Stimulated activated CD4-positive, alpha-beta T cell treated with anti-CD3 and anti-CD28 coated beads, TNF-alpha, amount 100 ng/mL, for 1 hour (primary cell): ENCODE measurements around the gene MLXIPL.
"Not testable (repeated sequence)": the region's sequence is repeated elsewhere in the genome, so short reads cannot be mapped to it uniquely, and the experiment has no call there.

Experiments
- DNase-seq, 3 donors: peaks; one replicate each; pipeline ENCODE4 v3.0.0-alpha.2; 2020; ENCODE audit warnings: low read depth in 3 of 3, low spot score in 1 of 3

Gene MLXIPL

DNA sequence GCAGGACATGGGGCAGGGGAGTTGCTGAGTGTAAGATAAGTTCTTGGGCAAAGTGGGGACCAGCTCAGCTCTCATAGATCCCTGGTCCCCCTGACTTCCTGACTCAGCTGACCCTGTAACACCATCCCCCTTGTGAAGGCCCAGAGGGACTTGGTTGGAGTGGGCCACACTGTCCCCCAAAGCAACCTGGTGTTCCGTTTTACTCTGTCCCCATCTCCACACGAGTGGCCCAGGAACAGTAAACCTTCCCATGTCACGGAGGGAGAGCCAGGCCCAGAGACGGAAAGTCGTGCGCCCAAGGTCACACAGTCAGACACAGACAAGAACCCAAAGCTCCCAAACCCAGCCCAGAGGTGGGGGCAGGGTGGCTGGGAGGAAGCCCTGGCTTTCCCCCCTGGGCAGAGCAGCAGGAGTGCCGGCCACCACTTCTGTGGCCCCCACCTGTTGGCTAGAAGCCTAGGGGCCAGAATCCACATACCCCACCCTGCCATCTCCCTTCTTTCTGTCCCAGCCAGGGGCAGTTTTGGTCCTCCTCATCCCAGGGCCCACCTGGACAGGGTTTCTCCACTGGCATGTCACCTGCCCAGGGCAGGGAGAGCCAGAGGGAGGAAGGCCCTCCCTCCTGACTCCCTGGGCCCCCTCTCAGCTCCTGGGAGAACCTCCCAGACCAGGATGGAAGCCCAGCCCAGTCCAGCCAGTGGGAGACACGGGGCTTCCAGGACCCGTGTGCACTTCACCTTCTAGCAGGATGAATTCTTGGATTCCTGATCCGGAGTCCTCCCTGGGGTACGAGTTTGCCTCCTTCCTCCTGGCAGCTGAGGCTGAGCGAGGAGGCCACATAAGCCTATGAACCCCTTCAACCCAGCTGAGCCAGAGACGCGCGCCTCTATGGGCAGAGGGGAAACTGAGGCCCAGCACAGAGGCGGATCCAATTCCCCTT, 22.7 kb upstream of the MLXIPL start:
- no peak for DNase-seq

DNA sequence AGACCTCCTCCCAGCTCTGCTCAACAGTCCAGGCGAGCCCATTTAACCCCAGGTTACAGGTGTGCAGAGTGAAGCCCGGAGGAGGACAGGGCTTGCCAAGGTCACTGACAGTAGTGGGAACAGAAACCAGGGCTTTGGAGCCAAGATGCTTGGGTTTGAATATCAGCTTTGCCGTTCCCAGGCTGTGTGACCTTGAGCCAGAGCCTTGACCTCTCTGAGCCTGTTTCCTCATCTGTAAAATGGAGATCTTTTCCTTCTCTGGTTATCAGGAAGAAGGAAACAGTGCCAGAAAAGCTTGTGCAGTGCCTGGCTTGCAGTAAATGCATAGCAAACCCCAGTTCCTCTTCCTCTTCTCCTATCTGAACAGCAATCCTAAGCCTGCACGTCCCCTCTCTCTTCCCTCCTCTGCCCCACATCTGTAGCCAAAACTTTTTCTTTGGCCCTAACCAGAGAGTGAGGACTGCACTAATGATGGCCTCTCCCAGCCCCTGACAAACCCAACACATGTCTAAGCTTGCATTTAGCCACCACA, 21.4 kb upstream of the MLXIPL start:
- DNase-seq: no peak

DNA sequence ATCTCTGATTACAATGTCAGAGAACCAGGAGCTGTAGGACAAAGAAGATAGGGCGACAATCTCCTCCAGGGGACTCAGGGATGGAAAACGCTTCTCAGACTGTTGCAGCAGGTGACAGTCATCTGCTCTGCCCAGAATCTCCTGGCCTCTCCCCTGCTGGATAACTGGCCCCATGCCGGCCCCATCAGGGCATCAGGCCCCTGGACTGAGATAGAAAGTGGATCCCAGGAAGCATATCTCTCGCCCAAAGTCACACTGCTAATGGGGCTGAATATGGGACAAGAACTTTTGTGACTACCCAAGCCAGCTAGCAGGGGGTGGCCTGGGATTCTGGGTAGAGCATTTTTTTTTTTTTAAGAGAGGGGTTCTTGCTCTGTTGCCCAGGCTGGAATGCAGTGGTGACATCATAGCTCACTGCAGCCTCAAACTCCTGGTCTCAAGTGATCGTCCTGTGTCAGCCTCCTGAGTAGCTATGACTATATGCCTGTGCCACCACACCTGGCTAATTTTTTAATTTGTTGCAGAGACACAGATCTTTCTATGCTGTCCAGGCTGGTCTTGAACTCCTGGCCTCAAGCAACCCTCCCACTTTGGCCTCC, 20.5 kb upstream of the MLXIPL start:
- no peak for DNase-seq

DNA sequence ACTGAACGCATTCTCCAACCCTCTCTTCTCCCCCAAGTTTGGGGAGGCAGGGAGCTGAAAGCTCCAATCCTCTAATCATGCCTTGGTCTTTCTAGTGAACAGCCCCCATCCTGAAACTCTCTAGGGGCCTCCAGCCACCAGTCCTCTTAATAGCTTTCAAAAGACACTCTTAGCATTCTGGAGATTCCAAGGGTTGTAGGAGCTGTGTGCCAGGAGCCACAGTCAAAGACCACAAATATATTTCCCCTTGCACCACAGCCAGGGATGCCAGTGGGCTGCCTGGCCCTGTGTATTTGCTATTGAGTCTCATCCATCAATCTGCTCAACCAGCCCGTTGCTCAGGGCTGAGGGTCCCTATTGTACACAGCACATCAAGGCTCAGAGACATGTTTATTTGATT, 18.5 kb upstream of the MLXIPL start:
- no peak for DNase-seq

DNA sequence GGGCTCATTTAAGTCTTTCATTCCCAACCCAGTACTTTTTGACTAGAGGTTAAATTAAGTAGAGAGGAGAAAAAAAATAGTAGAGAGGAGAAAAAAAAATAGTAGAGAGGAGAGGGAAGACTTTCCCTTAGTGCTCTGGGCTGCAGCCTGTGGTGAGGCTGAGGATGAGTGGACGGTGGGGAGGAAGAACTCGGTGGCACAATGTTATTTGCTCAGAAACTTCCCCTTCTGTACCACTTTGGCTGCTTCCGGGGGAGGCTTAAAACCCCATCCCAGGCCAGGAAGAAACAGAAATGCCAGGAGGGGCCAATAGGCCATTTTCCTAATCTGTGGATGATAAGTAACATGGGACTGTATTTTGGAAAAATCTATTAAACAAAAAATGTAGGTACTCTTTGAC, 14.6 kb upstream of the MLXIPL start:
- no peak for DNase-seq

DNA sequence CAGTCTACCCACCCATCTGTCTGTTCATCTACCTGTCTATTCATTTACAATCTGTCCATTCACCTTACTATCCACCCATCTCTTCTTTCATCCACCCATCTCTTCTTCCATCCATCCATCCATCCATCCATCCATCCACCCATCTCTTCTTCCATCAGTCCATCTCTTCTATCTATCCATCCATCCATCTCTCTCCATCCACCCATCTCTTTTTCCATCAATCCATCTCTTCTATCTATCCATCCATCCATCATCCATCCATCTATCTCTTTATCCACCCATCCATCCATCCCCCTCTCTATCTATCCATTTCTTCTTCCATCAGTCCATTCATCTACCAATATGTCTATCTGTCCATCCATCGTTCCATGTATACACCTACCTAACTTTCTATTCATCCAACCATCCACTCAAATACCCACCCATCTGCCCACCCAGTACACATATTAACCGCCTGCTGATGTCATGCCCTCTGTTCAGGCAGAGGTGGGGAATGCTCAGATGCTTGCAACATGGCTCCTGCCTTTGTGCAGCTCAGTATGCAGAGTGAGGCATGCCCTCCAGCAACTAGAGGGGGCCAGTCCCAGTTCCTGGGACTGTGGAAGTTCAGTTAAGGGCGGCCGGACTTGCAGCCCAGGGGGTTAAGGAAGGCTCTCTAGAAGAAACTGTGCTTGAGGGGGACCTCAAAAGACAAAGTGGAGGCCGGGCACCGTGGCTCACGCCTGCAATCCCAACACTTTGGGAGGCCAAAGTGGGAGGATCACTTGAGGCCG, 11.3 kb upstream of the MLXIPL start:
- DNase-seq: no peak

DNA sequence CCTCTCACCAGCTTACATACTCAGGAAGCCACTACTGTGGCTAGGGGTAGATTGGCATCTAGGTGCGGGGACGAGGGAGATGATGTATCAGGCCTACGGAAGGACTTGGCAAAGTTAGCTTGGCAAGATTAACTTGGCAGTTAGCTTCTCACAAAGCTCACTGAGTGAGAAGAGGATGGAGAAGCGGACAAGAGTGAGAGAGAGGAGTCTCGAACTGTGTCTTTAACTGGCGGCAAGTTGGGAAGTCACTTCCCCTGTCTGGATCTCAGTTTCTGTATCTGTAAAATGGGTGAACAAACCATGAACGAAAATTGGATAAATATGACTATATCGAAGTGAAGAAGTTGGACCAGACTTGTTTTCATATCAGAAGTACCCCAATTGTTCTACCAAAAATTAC, 9.5 kb upstream of the MLXIPL start:
- DNase-seq: no peak

DNA sequence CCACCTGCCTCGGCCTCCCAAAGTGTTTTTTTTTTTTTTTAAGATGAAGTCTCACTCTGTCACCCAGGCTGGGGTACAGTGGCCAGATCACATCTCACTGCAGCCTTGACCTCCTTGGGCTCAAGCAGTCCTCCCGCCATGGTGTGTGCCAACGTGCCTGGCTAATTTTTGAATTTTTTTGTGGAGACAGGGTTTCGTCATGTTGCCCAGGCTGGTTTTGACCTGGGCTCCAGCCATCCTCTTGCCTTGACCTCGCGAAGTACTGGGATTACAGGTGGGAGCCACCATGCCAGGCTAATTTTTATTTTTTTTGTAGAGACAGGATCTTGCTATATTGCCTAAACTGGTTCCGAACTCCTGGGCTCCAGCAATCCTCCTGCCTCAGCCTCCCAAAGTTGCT, 9.0 kb upstream of the MLXIPL start:
- DNase-seq: no peak

DNA sequence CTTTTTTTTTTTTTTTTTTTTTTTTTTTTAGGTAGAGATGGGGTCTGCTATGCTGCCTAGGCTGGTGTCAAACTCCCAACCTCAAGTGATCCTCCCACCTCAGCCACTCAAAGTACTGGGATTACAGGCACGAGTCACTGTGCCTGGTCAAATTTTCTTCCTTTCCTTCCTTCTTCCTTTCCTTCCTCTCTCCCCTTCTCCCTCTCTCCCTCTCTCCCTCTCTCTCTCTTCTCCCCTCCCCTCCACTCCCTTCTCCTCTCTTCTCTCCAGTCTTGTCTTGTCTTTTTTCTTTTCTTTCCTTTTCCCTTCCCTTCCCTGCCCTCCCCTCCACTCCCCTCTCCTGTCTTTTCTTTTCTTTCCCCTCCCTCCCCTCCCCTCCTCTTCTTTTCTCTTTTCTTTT, 7.2 kb upstream of the MLXIPL start:
- no peak for DNase-seq

DNA sequence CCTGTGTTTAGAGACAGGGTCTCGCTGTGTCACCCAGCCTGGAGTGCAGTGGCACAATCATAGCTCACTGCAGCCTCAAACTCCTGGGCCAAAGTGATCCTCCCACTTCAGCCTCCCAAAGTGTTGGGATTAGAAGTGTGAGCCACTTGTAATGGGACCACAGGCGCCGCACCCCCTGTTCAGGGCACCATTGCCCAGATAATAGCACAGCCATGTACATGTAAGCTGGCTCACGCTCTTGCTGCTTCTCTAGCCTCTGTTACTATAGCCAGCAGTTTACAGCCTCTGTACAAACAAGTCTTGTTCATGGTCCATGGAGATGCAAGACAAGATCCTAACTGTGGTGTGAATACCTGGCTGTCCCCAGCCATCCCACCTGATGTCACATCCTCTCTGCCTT, 4.2 kb upstream of the MLXIPL start:
- no peak for DNase-seq

DNA sequence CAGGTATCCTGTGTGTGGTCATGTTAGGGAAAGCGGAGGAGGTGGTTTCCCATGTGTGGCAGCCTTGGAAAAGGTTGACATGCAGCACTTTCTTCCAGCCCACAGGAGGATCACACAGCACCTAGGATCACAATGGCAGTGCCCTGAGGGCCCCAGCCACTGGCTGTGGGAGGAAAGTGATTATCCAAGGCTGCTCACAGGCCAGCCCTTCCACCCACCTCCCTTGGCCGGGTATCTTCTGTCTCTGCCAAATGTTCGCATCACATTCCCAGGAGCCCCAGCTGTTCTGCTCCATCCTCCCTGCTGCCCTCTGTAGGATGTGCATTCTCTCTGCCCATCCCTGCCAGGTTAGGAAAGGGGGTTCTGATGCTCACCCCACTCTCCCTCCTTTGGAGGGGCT, 2.5 kb upstream of the MLXIPL start:
- DNase-seq: no peak

DNA sequence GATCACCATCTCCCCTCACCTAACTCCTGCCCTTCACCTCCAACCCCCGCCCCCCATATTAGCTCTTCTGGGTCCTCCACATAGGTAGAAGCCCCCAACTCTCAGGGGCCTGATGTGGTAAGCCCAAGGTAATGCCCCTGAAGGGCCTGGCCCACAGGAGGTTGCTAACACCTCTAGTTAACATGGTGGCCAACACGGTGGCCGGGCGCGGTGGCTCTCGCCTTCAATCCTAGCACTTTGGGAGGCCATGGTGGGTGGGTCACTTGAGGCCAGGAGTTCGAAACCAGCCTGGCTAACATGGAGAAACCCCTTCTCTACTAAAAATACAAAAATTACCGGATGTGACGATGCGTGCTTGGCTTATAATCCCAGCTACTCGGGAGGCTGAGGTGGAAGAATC, 954 bp upstream of the MLXIPL start:
- no peak for DNase-seq

DNA sequence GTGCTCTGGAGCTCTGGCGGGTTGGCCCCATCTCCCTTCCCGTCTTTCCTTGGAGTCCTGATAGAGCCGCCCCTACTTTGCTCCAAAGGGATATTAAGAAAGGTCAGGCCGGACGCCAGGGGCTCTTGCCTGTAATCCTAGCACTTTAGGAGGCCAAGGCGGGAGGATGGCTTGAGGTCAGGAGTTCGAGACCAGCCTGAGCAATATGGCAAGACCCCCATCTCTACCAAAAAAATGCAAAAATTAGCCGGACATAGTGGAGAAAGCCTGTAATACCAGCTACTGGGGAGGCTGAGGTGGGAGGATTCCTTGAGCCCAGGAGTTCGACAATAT, 313 bp upstream of the MLXIPL start:
- DNase-seq: no peak

DNA sequence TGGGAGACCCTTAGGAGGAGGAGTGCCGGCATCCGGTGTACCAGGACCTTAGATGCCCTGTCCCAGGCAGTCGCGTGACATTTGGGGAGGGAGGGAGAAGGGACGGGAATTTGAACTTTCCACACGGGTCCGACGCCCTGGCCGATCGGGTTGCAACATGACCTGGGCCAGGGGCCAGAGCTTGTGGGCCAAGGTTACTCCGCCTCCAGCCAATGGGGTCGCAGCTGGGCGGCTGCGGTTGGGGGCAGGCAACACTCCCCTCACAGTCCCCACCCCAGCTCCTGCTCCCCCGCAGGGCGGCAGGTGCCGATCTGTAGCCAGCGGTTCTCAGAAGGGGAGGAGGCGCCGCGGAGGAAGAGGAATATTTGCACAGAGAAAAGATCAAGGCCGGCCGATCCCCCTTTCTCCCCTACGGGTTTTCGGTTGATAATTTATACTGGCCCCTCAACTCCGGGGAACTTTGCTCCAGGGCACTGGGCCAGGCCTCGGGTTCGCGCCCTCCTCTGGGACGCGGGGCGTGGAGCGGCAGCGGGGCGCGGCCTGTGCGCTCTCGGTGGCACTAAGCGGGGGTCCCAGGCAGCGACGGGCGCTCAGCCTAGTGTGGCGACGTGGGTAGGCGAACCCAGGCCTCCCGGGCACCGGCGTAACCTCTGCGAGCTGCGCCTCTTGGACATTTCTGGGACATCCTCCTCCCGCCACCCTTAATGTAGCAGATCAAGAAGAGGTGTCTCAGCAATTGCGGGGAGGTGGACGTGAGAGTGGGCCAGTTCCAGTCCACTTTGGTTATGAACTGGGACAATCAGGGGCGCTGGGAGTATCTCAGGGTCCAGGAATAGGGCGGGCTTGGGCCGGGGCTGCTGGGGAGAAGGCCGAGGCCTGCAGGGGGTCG, 1.2 kb downstream of the MLXIPL start:
- no peak for DNase-seq

DNA sequence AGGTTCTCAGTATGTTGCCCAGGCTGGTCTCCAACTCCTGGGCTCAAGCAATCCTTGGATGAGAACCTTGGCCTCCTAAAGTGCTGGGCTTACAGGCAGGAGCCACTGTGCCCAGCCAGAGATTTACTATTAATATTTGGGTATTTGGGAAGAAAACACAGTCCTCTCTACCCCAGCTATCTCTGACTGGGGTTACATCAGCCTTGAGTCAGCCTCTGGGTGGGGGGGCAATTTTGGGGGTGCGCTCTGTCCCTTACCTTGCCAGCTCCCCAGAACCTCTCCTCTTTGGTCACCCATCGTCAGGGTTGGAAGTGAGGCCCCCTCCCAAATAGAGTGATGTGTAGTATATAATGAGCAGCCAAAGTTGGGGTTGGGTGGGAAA, 1.8 kb downstream of the MLXIPL start:
- no peak for DNase-seq

DNA sequence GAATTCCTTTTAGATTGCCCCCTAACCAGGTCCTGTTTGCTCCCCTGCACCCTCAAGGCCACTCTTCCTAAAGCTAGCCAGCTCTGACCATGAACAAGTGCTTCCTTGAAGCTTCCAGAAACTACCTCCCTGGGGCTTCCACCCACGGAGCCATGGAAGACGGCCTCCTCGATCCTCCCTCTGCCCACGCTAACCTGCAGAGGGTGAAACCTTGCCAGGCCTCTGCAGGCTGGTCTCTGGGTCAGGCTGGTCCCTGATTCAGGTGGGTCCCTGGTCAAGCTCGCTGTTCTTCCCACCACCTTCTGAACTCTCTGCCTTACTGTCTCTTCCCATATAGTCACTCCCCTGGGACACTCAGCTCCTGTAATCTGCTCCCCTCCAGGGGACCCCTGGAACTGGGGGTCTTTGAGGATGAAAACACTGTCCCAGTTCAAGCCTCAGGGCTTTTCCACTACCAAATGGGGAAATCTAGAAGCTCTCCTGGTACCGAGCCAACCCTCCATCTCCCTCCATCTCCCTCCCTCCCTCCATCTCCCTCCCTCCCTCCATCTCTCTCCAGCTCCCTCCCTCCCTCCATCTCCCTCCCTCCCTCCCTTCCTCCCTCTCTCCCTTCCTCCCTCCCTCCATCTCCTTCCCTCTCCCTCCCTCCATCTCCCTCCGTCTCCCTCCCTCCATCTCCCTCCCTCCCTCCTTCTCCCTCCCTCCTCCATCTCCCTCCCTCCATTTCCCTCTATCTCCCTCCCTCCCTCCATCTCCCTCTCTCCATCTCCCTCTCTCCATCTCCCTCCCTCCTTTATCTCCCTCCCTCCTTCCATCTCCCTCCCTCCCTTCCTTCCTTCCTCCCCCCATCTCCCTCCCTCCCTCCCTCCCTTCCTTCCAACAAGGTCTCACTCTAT, 2.9 kb downstream of the MLXIPL start:
- DNase-seq: no peak

DNA sequence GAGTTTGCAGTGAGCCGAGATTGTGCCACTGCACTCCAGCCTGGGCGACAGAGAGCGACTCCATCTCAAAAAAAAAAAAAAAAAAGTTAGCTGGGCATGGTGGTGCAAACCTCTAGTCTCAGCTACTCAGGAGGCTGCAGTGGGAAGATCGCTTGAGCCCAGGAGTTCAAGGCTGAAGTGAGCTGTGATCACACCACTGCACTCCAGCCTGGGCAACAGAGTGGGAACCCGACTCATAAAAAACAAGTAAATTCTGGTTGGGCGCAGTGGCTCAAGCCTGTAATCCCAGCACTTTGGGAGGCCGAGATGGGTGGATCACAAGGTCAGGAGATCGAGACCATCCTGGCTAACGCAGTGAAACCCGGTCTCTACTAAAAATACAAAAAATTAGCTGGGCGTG, 4.9 kb downstream of the MLXIPL start:
- not testable (repeated sequence) for DNase-seq

DNA sequence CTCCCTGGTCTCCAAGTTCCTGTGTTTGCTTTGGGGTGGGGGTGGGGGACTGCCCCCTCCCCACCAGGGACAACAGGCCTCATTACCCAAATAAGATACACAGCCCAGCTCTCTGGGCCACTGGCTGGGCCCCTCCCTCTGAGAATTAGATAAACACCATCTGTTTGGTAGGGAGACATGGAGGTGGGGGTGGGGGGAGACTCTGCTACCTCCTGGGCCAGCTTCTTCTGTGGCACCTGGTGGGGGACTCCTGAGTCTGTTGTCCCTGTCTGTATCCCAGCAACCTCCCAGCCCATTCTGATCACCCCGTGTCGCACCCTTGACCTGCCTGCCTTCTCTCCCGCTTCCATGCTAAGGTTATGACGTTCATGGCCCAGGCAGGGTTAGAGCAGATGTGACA, 5.8 kb downstream of the MLXIPL start:
- no peak for DNase-seq

DNA sequence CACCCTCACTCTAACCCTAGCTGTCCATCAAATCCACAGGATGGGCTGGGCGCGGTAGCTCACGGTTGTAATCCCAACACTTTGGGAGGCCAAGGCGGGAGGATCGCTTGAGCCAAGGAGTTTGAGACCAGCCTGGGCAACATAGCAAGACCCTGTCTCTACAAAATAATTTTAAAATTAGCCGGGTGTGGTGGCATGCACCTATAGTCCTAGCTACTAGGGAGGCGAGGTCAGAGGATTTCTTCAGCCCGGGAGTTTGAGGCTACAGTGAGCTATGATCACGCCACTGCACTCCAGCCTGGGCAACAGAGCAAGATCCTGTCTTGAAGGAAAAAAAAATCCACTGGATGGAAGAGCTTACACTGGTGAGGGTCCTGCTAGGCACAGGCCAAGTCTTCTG, 6.8 kb downstream of the MLXIPL start:
- not testable (repeated sequence) for DNase-seq

DNA sequence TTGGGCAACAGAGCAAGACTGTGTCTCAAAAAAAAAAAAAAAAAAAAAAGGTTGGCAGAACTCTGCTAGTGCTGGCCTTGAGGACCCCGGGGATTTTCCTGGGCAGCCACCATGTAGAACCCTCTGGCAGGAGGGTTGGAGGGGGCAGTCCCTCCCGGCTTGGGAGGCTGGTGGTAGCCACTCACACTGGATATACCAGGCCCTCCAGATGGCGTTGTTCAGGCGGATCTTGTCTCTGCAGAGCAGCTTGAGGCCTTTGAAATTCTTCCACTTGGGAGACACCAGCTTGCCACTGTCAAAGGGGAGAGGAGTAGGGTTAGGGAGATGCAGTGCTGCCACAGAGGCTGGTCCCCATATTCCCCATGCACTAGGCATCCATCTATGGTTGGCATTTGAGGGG, 8.4 kb downstream of the MLXIPL start:
- no peak for DNase-seq
